Smooth muscle cell (in vitro differentiated cells): ENCODE data around the gene WDR46. TPM values are rescaled to one million over a fixed set of nuclear protein-coding genes. Genes with fewer than 3 reads are reported as not detected.
A peak's percentile ranks its signal among the peaks of the same experiment; 100 is the strongest.

ENCODE experiments used
- DNase-seq: peaks from one replicate; lab custom pipeline; 2025; ENCODE audit not compliant: unreplicated experiment; lab: John Stamatoyannopoulos, UW
- H2AFZ ChIP-seq: fragments of 200-600 bp; sonication (generic); 2 replicates; pipeline ENCODE4 v1.6.0; 2016; ENCODE audit warnings: antibody characterized with exemption, low read depth, mild to moderate bottlenecking
- H3F3A ChIP-seq: fragments of 200-600 bp; sonication (generic); 2 replicates; pipeline ENCODE4 v1.6.0; 2017; ENCODE audit warnings: antibody characterized with exemption, low read depth
- H3K27ac ChIP-seq: fragments of 200-600 bp; sonication (generic); 2 replicates; pipeline ENCODE4 v1.5.1; 2016; ENCODE audit warnings: low read depth, mild to moderate bottlenecking
- H3K27me3 ChIP-seq: fragments of 200-600 bp; sonication (generic); 2 replicates; pipeline ENCODE4 v1.6.1; 2016; ENCODE audit warnings: low read depth, mild to moderate bottlenecking
- H3K36me3 ChIP-seq: fragments of 200-600 bp; sonication (generic); 2 replicates; pipeline ENCODE4 v1.5.1; 2016; ENCODE audit warnings: low read depth
- H3K4me1 ChIP-seq: fragments of 200-600 bp; sonication (generic); 2 replicates; pipeline ENCODE4 v1.5.1; 2016; ENCODE audit warnings: low read depth
- H3K4me2 ChIP-seq: fragments of 200-600 bp; sonication (generic); 2 replicates; pipeline ENCODE4 v1.6.0; 2016; ENCODE audit warnings: mild to moderate bottlenecking
- H3K4me3 ChIP-seq: fragments of 200-600 bp; sonication (generic); 2 replicates; pipeline ENCODE4 v1.5.1; 2016; ENCODE audit warnings: mild to moderate bottlenecking
- H3K79me2 ChIP-seq: fragments of 200-600 bp; sonication (generic); 2 replicates; pipeline ENCODE4 v1.6.0; 2016; ENCODE audit warnings: low read depth, mild to moderate bottlenecking
- H3K9ac ChIP-seq: fragments of 200-600 bp; sonication (generic); 2 replicates; pipeline ENCODE4 v1.6.0; 2016; ENCODE audit warnings: low read depth
- H3K9me3 ChIP-seq: fragments of 200-600 bp; sonication (generic); replicated peaks from 2 replicates; pipeline ENCODE4 v1.5.1; 2016; ENCODE audit warnings: low read depth
- H4K20me1 ChIP-seq: fragments of 200-600 bp; sonication (generic); 2 replicates; pipeline ENCODE4 v1.6.0; 2016; ENCODE audit warnings: low read depth
- WGBS: methylation state at CpG from one replicate; pipeline ENCODE4 v1.1.7; 2016; ENCODE audit warnings: low lambda C conversion rate; 5-methylcytosine and 5-hydroxymethylcytosine counted together
- polyA plus RNA-seq: library from polyadenylated mRNA; unstranded; fragments of >200 nt; fragmentation: Nextera tagmentation; extraction: Ambion mirVana; gene quantifications from 2 replicates; pipeline ENCODE4 v1.2.1, GENCODE V29; 2016
- total RNA-seq: library from RNA; depleted of rRNA; stranded (reverse); fragments of >200 nt; gene quantifications from 2 replicates; pipeline ENCODE4 v1.2.3, GENCODE V29; 2014
- TF ChIP-seq, protein P1 (sequence below): fragments of 200-600 bp; sonication (generic); IDR thresholded peaks from 2 replicates; pipeline ENCODE4 v1.5.1; 2017; ENCODE audit warnings: borderline replicate concordance, mild to moderate bottlenecking, antibody characterized with exemption; ENCODE audit not compliant: insufficient read depth, poor library complexity, severe bottlenecking

Gene WDR46
- total and polyA plus RNA-seq, 2 experiments from 2014 or later, result 67.9 to 69.9 TPM

DNA sequence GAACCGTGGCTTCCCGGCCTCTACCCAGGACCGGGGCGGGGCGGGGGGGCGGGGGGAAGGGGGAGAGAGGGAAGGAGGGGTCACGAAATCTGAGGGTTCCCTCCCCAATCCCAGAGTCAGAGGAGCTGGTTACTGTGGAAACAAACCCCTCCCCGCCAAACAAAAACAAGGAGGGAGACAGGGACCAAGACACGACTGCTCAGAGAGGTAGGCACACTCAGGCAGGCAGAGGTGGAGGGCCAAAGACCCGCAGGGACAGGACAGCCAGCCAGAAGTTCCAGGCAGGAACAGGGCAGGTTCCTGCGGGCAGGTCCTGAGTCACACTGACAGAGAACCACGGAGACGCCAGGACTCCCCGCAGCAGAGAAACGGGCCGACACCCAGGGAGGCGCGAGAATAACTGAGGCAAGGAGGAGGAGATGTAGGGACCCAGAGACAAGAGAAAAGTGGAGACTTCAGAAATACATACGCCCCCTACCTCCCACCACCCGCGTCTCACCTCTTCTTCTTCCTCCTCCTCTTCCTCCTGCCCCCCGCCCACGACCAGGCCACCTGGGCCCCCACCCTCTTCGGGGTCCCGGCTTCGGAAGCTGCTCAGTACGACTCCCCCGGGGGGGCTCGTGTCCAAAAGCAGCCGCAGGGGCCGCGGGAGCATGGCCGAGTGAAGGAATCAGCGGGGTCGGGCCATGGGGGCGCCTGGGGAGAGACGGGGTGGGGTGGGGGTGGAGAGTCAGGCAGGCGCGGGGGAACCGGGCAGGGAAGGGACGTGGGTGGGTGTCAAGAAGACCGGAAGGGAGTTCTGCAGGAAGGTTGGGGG is 9.1 kb upstream of the WDR46 start:
- H3K4me2 ChIP-seq, result peak overlapping the region; percentile 88
- 0% methylated on average over 23 of the region's 42 CpGs for WGBS
- no peaks in the 10 kb centered on the region for H3K9me3 ChIP-seq
- TF ChIP-seq, protein P1, sequence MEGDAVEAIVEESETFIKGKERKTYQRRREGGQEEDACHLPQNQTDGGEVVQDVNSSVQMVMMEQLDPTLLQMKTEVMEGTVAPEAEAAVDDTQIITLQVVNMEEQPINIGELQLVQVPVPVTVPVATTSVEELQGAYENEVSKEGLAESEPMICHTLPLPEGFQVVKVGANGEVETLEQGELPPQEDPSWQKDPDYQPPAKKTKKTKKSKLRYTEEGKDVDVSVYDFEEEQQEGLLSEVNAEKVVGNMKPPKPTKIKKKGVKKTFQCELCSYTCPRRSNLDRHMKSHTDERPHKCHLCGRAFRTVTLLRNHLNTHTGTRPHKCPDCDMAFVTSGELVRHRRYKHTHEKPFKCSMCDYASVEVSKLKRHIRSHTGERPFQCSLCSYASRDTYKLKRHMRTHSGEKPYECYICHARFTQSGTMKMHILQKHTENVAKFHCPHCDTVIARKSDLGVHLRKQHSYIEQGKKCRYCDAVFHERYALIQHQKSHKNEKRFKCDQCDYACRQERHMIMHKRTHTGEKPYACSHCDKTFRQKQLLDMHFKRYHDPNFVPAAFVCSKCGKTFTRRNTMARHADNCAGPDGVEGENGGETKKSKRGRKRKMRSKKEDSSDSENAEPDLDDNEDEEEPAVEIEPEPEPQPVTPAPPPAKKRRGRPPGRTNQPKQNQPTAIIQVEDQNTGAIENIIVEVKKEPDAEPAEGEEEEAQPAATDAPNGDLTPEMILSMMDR, result no peak
- peaks cover 14% of the 10 kb centered on the region for H4K20me1 ChIP-seq
- peak overlapping the region; percentile 95 for H3K9ac ChIP-seq
- H3K27ac ChIP-seq, result peak overlapping the region; percentile 95
- DNase-seq, result peak; percentile 32
- H3K4me1 ChIP-seq, result peaks cover 9% of the 10 kb centered on the region
- peaks cover 31% of the 10 kb centered on the region for H3K79me2 ChIP-seq
- H3F3A ChIP-seq, result peaks cover 5% of the 10 kb centered on the region
- peak overlapping the region; percentile 74 for H3K4me3 ChIP-seq
- H3K36me3 ChIP-seq, result no peaks in the 10 kb centered on the region
- H3K27me3 ChIP-seq, result no peaks in the 10 kb centered on the region
- no peak overlapping the region for H2AFZ ChIP-seq

DNA sequence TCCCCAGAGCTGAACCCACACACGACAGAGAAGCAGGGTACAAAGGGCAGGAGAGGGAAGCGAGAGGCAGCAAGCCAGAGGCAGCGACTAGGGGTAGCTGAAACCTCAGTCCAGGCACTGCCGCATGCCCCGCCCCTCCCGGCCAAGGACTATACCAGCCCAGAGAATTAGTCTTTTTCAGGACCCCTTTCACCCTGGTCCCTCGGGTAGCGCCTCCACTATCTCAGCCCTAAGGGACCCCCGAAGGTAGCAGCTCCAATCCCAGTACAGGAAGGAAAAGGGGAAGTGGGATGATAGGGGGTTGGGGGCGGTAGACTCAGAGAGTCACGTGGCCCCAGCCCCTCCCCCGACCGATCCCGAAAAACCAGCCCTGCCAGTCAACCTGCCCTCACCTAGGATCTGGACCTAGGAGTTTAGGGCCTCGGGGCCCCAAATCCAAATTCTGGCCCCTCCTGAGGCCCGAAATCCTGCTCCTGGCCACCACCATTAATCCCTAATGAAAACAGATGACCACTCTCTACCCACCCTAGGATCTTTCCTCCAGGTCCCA is 8.4 kb upstream of the WDR46 start:
- TF ChIP-seq, protein P1, result no peak
- Histone ChIP-seq H3K4me2 (peak overlapping the region; percentile 88), H3K9ac (peak overlapping the region; percentile 95), H3K27me3 (no peaks in the 10 kb centered on the region), H3K27ac (peak overlapping the region; percentile 95), H3K4me1 (peaks cover 9% of the 10 kb centered on the region), H3K4me3 (peak overlapping the region; percentile 74), H3F3A (peaks cover 12% of the 10 kb centered on the region), H4K20me1 (peaks cover 13% of the 10 kb centered on the region), H3K9me3 (no peaks in the 10 kb centered on the region), H3K79me2 (peaks cover 24% of the 10 kb centered on the region), H2AFZ (no peak overlapping the region), H3K36me3 (no peaks in the 10 kb centered on the region)
- 7% methylated on average over 15 of the region's 16 CpGs for WGBS
- DNase-seq, result no peak

DNA sequence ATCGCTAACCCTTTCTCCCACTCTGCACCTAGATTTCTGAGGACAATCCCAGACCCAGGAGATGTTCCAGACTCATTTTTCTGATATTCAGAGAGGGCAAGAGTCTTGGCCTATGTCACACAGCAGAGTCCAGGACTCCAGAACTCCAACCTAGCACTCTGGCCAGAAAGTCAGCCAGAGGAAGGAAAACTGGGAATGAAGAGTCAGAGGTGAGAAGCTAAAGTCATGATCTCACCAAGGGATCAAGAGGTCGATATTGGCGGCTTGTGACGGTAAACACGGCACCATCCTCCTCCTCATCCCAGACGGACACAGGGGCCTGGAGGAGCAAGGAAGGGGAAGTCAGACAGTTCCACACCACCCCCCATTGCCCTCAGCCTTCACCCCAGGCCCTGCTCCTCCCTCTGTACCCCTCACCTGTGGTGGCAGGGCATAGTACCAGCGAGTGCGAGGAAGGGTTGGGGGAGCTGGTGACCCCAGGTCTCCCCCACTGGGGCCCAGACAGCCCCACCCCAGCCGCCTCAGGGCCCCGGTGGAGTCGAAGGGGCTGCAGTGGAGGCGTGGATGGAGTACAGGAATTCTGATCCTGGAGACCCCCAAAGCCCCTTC is 7.9 kb upstream of the WDR46 start:
- peaks cover 20% of the 10 kb centered on the region for H3K79me2 ChIP-seq
- H3K9ac ChIP-seq, result peak overlapping the region; percentile 95
- H2AFZ ChIP-seq, result no peak overlapping the region
- no peaks in the 10 kb centered on the region for H3K27me3 ChIP-seq
- no peaks in the 10 kb centered on the region for H3K9me3 ChIP-seq
- DNase-seq, result no peak
- H3K4me1 ChIP-seq, result peaks cover 9% of the 10 kb centered on the region
- peaks cover 15% of the 10 kb centered on the region for H3F3A ChIP-seq
- no peaks in the 10 kb centered on the region for H3K36me3 ChIP-seq
- TF ChIP-seq, protein P1, result no peak
- WGBS, result 70% methylated on average over 12 of the region's 12 CpGs
- H3K4me3 ChIP-seq, result peak overlapping the region; percentile 74
- H3K4me2 ChIP-seq, result peak overlapping the region; percentile 88
- H3K27ac ChIP-seq, result peak overlapping the region; percentile 95
- peaks cover 13% of the 10 kb centered on the region for H4K20me1 ChIP-seq
